ENCODE data around the gene TARS2.

DNA sequence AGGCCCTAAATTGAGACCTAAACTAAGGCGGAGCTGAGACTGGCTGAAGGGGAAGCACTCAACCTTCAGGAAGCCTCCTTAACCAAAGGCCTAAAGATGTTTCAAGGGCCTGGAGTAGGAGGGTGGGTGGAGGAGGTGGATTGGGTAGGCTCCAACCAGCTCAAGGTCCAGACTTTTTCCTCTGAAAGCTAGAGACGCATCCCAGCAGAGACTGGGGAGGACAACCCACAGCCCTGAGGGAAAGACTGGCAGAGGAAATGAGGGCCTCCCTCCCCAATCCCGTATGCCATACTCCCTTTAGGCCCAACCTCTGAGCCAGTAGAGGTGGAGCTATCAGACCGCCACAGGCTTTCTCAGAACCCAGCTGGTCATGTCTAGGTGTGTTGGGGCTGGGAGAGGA, 21.8 kb downstream of the TARS2 start:
- TF ChIP-seq CTCF (IDR thresholded peaks at IDR 0.05; ENCODE audit: insufficient read depth, low read length, poor library complexity, severe bottlenecking) (no peak), EZH2phosphoT487 (conservative IDR thresholded peaks at IDR 0.05; ENCODE audit: low read length) (no peak)

Data from SU-DHL-6 (cell line).